A549 (cell line): ENCODE measurements around the gene FANCI. TPM values are rescaled to one million over a fixed set of nuclear protein-coding genes. Genes with fewer than 3 reads are reported as not detected.

Source experiments
- ATAC-seq, 2 experiments: fragments of 200-7000 bp in 1 of 2; fragments of >200 bp in 1 of 2; cut with Nextera tagmentation in 1 of 2; cut with Tn5 transposase in 1 of 2; 3 replicates each; pipeline versions ENCODE4 v1.8.0 to v1.9.1; 2018 to 2020; ENCODE audit warnings: mild to moderate bottlenecking in 1 of 2, moderate library complexity in 1 of 2
- CTCF ChIA-PET: fragments of 300-600 bp; sonication (Branson Sonifier 250); formaldehyde crosslinking; extraction: SDS; loops from one replicate; lab custom pipeline; 2021; ENCODE audit warnings: antibody characterized with exemption, inconsistent platforms; lab: Yijun Ruan, JAX
- POLR2A ChIA-PET: fragments of 350-600 bp; formaldehyde crosslinking; extraction: SDS; loops from one replicate; lab custom pipeline; 2021; ENCODE audit warnings: antibody characterized with exemption, inconsistent platforms; lab: Yijun Ruan, JAX
- DNase-seq, 2 experiments: peaks; one replicate each; pipeline versions ENCODE4 v3.0.0 to v3.0.0-alpha.2; 2011 to 2016; ENCODE audit warnings: low read depth in 1 of 2, low spot score in 1 of 2
- FAIRE-seq: peaks from 2 replicates; lab custom pipeline; 2011; peaks lifted over from hg19 to GRCh38; lab: Jason Lieb, UNC
- H3K27ac ChIP-seq, 2 experiments: fragments of >200 bp; sonication (Bioruptor Twin); formaldehyde crosslinking; 3 replicates each; pipeline ENCODE4 v1.5.1; 2016 to 2017
- H3K4me1 ChIP-seq: fragments of >200 bp; sonication (Bioruptor Twin); formaldehyde crosslinking; 3 replicates; pipeline ENCODE4 v1.6.1; 2016
- H3K4me2 ChIP-seq: fragments of >200 bp; sonication (Bioruptor Twin); formaldehyde crosslinking; 3 replicates; pipeline ENCODE4 v1.6.1; 2016
- H3K4me3 ChIP-seq: fragments of >200 bp; sonication (Bioruptor Twin); formaldehyde crosslinking; 3 replicates; pipeline ENCODE4 v1.5.1; 2016
- H3K9me3 ChIP-seq: fragments of >200 bp; sonication (Bioruptor Twin); formaldehyde crosslinking; 3 replicates; pipeline ENCODE4 v1.6.1; 2016
- BHLHE40 ChIP-seq: IDR thresholded peaks from 2 replicates; pipeline ENCODE4 v1.6.1; 2012; ENCODE audit warnings: low read depth, low read length, inconsistent platforms
- CEBPB ChIP-seq, 2 experiments: fragments of >200 bp in 1 of 2; sonication (Bioruptor Twin) in 1 of 2; formaldehyde crosslinking in 1 of 2; IDR thresholded peaks; 2 replicates each; pipeline ENCODE4 v1.6.1; 2012 to 2016
- CHD4 ChIP-seq: fragments of 200-600 bp; sonication (generic); IDR thresholded peaks from 2 replicates; pipeline ENCODE4 v1.6.1; 2016; ENCODE audit warnings: antibody characterized with exemption, mild to moderate bottlenecking, borderline replicate concordance
- EHF ChIP-seq: fragments of 250-450 bp; sonication (Bioruptor Pico); IDR thresholded peaks from 2 replicates; pipeline ENCODE4 v1.5.0; 2020; ENCODE audit warnings: mild to moderate bottlenecking
- ESRRA ChIP-seq: fragments of 150-350 bp; IDR thresholded peaks from 2 replicates; pipeline ENCODE4 v1.6.1; 2014; ENCODE audit warnings: mild to moderate bottlenecking, low read length, borderline replicate concordance
- FOSB ChIP-seq: fragments of 250-450 bp; sonication (Bioruptor Pico); IDR thresholded peaks from 2 replicates; pipeline ENCODE4 v1.5.0; 2020; ENCODE audit warnings: mild to moderate bottlenecking, moderate library complexity
- HDAC2 ChIP-seq: fragments of 200-600 bp; sonication (generic); IDR thresholded peaks from 2 replicates; pipeline ENCODE4 v1.6.1; 2016
- HEYL ChIP-seq: fragments of 250-450 bp; sonication (Bioruptor Pico); IDR thresholded peaks from 2 replicates; pipeline ENCODE4 v1.8.0; 2021; ENCODE audit warnings: mild to moderate bottlenecking, moderate library complexity
- HOXA7 ChIP-seq: fragments of 250-450 bp; sonication (Bioruptor Pico); IDR thresholded peaks from 2 replicates; pipeline ENCODE4 v1.5.0; 2020; ENCODE audit warnings: mild to moderate bottlenecking, moderate library complexity
- HOXB13 ChIP-seq: fragments of 250-450 bp; sonication (Bioruptor Pico); IDR thresholded peaks from 2 replicates; pipeline ENCODE4 v1.5.0; 2020; ENCODE audit warnings: low read depth, mild to moderate bottlenecking, moderate library complexity
- KDM5A ChIP-seq: fragments of 200-600 bp; sonication (generic); IDR thresholded peaks from 2 replicates; pipeline ENCODE4 v1.6.1; 2016; ENCODE audit warnings: antibody characterized with exemption, mild to moderate bottlenecking
- NFE2L2 ChIP-seq: fragments of 150-350 bp; conservative IDR thresholded peaks from 2 replicates; pipeline ENCODE4 v1.6.1; 2014; ENCODE audit warnings: low read length
- POLR2AphosphoS2 ChIP-seq: conservative IDR thresholded peaks from 2 replicates; pipeline ENCODE4 v1.6.1; 2012; ENCODE audit warnings: low read length, improper control_type of control experiment, inconsistent platforms
- RAD21 ChIP-seq, 2 experiments: fragments of >200 bp in 1 of 2; sonication (Bioruptor Twin) in 1 of 2; formaldehyde crosslinking in 1 of 2; IDR thresholded peaks in 1 of 2; conservative IDR thresholded peaks in 1 of 2; 2 replicates in 1 of 2; 3 replicates in 1 of 2; pipeline ENCODE4 v1.6.1; 2012 to 2018; ENCODE audit warnings: inconsistent platforms in 1 of 2
- RARB ChIP-seq: fragments of 250-450 bp; sonication (Bioruptor Pico); IDR thresholded peaks from 2 replicates; pipeline ENCODE4 v1.8.0; 2021; ENCODE audit warnings: mild to moderate bottlenecking, moderate library complexity
- SREBF2 ChIP-seq: fragments of 450-650 bp; IDR thresholded peaks from 2 replicates; pipeline ENCODE4 v1.6.1; 2014; ENCODE audit warnings: mild to moderate bottlenecking, moderate library complexity
- TP53 ChIP-seq: fragments of 250-450 bp; sonication (Bioruptor Pico); IDR thresholded peaks from 2 replicates; pipeline ENCODE4 v1.5.0; 2021; ENCODE audit warnings: mild to moderate bottlenecking, moderate library complexity
- ZC3H11A ChIP-seq: fragments of 450-650 bp; IDR thresholded peaks from 2 replicates; pipeline ENCODE4 v1.6.1; 2014; ENCODE audit warnings: antibody characterized with exemption, mild to moderate bottlenecking
- WGBS: methylation state at CpG from one replicate; pipeline ENCODE4 v1.1.6; 2017; ENCODE audit errors: missing lambda C conversion rate; 5-methylcytosine and 5-hydroxymethylcytosine counted together
- polyA plus RNA-seq, 4 experiments: library from polyadenylated mRNA; depleted of rRNA in 3 of 4; stranded (reverse); fragments of >200 nt; fragmentation: RNase III in 1 of 4; extraction: RNeasy Plus Mini Kit Qiagen cat#74134 plus additional on column Dnase treatment in 1 of 4; gene quantifications; 2 replicates in 3 of 4; 3 replicates in 1 of 4; pipeline ENCODE4 v1.2.3, GENCODE V29; 2011 to 2017
- TF ChIP-seq, protein P1 (sequence below): fragments of >200 bp; sonication (Bioruptor Twin); formaldehyde crosslinking; IDR thresholded peaks from 3 replicates; pipeline ENCODE4 v1.5.1; 2016
- TF ChIP-seq, protein P2 (sequence below): IDR thresholded peaks from 2 replicates; pipeline ENCODE4 v1.6.1; 2012
- TF ChIP-seq, protein P3 (sequence below): fragments of 250-450 bp; sonication (Bioruptor Pico); IDR thresholded peaks from 2 replicates; pipeline ENCODE4 v1.5.0; 2020; ENCODE audit warnings: low read depth, mild to moderate bottlenecking, moderate library complexity

The FANCI gene
- polyA plus RNA-seq, 2 of the 4 experiments (the other 2 are of a cell fraction): 101 to 123 TPM

DNA sequence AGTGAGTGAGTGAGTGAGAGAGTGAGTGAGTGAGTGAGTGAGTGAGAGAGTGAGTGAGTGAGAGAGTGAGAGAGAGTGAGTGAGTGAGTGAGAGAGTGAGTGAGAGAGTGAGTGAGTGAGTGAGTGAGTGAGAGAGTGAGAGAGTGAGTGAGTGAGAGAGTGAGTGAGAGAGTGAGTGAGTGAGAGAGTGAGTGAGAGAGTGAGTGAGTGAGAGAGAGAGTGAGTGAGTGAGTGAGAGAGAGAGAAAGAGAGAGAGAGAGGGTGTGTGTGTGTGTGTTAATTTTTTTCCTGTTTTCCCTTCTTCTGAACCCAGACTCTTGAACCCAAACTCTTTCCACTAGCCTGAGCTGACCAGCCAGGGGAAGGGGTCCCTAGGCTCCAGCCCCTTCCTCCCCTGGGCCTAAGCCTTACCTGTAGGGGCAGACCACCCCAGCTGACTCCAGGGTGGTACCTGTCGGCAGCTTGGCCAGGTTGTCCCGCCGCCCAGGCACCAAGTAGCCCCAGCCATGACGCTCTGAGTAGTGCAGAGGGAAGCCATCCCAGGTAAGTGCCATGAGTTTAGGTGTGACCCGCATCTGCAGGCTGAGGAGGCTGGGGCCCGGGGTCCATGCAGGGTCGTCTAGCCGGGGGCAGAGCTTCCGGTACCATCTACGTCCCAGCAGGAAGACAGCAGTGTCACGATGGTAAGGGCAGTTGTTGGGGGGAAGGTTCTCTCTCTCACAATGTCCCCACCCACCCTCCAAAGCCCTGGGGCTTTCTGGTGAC, 81.4 kb downstream of the FANCI start:
- Histone ChIP-seq H3K9me3 (no peaks in the 10 kb centered on the region), H3K4me2 (no peak overlapping the region), H3K4me1 (no peaks in the 10 kb centered on the region), H3K4me3 (no peak overlapping the region), H3K27ac (no peak overlapping the region)
- POLR2A ChIA-PET: interaction anchor here (0.8 to 2.0 kb wide), 2 partner anchors 9 to 12 kb away, joined by 3 to 6 read pairs; partner anchors contain the start of gene POLG
- ATAC-seq (no peak), DNase-seq (no peak), FAIRE-seq (no peak)
- CTCF ChIA-PET: interaction anchor here (0.7 to 34.7 kb wide), 7 partner anchors 8 to 171 kb away, joined by 3 to 593 read pairs (median 3); partner anchors contain the start of genes POLG and RHCG
- 92% methylated on average over 10 of the region's 11 CpGs for WGBS
- TF ChIP-seq HDAC2: no peak
- no peak for TF ChIP-seq RARB (CRISPR knock-in tag)
- TF ChIP-seq NFE2L2: no peak
- no peak for TF ChIP-seq HOXB13 (CRISPR knock-in tag)
- TF ChIP-seq, protein P1, sequence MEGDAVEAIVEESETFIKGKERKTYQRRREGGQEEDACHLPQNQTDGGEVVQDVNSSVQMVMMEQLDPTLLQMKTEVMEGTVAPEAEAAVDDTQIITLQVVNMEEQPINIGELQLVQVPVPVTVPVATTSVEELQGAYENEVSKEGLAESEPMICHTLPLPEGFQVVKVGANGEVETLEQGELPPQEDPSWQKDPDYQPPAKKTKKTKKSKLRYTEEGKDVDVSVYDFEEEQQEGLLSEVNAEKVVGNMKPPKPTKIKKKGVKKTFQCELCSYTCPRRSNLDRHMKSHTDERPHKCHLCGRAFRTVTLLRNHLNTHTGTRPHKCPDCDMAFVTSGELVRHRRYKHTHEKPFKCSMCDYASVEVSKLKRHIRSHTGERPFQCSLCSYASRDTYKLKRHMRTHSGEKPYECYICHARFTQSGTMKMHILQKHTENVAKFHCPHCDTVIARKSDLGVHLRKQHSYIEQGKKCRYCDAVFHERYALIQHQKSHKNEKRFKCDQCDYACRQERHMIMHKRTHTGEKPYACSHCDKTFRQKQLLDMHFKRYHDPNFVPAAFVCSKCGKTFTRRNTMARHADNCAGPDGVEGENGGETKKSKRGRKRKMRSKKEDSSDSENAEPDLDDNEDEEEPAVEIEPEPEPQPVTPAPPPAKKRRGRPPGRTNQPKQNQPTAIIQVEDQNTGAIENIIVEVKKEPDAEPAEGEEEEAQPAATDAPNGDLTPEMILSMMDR: no peak

DNA sequence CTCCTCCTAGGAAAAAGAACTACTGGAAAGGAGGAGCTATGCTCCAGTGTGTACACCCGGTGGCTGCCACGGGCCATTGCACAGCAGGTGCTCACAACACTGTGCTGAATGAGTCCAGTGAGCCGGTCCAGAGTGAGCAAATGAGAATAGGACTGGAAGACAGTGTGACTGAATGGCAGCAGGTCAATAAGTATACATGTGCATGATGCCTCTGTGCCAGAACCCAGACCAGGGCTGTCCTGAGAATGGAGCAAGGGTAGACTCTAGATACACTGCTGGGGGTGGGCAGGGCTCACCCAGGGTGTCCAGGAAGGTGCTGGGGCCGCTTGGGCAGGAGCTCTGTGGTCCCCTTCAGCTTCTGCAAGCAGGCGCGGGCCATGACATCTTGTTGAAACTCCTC, 82.5 kb downstream of the FANCI start:
- TF ChIP-seq FOSB (CRISPR knock-in tag) (no peak), CHD4 (no peak)
- TF ChIP-seq, protein P2, sequence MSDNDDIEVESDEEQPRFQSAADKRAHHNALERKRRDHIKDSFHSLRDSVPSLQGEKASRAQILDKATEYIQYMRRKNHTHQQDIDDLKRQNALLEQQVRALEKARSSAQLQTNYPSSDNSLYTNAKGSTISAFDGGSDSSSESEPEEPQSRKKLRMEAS: no peak
- DNase-seq: no peak
- CTCF ChIA-PET: interaction anchor here (0.8 to 34.7 kb wide), 5 partner anchors 8 to 31 kb away, joined by 3 to 593 read pairs (median 5); no protein-coding TSS in a partner anchor
- POLR2A ChIA-PET: no interaction called here
- Histone ChIP-seq H3K4me1 (peaks cover 8% of the 10 kb centered on the region; the same call in 1 of the 3 replicates), H3K4me2 (no peak overlapping the region), H3K4me3 (no peak overlapping the region), H3K27ac (no peak overlapping the region), H3K9me3 (no peaks in the 10 kb centered on the region)
- peak; percentile 49 to 57; a peak in 5 of 6 replicates for ATAC-seq
- 80% methylated on average over 6 of the region's 6 CpGs for WGBS
- no peak for FAIRE-seq

DNA sequence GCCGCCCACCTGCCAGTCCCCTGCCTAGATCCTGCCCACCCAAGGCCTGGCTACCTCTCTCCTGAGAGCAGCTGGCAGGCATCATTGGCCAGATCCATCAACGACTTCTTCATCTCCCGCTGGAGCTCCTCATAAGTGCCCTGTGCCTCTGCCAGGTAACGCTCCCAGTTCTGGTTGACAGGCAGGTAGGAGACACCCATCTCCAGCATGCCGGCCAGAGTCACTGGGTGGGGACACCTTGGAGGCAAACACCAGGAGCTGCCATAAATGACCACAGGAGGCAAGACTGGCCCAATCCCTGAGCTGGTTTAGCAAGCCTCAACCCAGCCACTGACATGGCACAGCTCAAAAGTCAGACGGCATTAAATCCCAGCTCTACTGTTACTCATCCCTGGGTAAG, 83.3 kb downstream of the FANCI start:
- ChIA-PET CTCF (interaction anchor here (1.2 to 34.7 kb wide), 6 partner anchors 9 to 117 kb away, joined by 4 to 593 read pairs (median 6); no protein-coding TSS in a partner anchor), POLR2A (interaction anchor here (0.8 kb wide), 1 partner anchor 8 kb away, joined by 3 read pairs; no protein-coding TSS in a partner anchor)
- H3K9me3 ChIP-seq: no peaks in the 10 kb centered on the region
- FAIRE-seq (no peak), DNase-seq (no peak), ATAC-seq (no peak)
- peaks cover 16% of the 10 kb centered on the region for H3K4me1 ChIP-seq
- TF ChIP-seq, protein P2: no peak
- TF ChIP-seq SREBF2: no peak
- H3K27ac ChIP-seq: no peak overlapping the region
- 93% methylated on average over 6 of the region's 6 CpGs for WGBS
- H3K4me2 ChIP-seq: no peak overlapping the region
- H3K4me3 ChIP-seq: no peak overlapping the region

DNA sequence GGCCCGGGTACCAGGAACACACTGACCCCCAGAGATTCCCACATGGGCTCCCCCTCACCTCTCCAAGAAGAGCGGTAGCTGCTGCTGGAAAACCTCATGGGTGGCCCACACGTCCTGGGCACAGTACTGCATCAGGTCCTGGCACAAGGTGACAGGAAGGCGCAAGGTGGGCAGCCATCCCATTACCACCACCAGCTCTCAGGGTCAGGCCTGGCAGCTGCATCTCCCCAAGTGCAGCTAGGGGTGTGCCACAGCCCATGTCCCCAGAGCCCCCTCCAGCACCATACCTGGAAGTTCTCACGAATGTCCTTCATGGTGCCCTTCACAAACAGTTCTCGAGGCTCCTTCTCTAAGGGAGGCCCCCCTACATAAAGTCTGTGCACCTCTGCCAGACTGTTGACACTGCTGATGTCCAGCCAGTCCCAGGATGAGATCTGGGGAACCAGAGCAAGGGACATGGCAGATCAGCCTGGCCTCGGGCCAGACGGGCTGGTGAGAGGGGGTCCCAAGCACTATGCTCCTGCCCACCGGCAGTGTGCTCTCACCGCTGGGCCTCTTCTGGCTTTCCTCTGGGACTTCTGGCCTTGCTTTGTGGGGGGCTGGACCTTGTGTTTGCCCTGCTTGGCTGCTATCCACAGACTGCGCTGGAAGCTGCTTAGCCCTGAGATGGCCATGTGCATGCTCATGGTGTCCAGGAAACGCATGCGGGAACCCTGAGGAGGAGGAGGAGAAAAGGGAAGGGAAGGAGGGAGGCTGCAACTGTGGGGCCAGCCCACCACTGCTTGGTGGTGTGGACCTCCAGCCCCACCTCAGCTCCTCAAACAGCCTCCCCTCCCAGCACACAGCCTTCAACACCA, 84.8 kb downstream of the FANCI start:
- no peak overlapping the region for H3K4me2 ChIP-seq
- FAIRE-seq (no peak), ATAC-seq (no peak)
- WGBS: 97% methylated on average over 13 of the region's 13 CpGs
- ChIA-PET POLR2A (no interaction called here), CTCF (interaction anchor here (0.6 to 34.7 kb wide), 8 partner anchors 10 to 122 kb away, joined by 3 to 593 read pairs (median 8); no protein-coding TSS in a partner anchor)
- H3K4me1 ChIP-seq: peaks cover 31% of the 10 kb centered on the region
- no peak for TF ChIP-seq EHF (CRISPR knock-in tag)
- TF ChIP-seq RARB (CRISPR knock-in tag): no peak
- TF ChIP-seq HDAC2: no peak
- no peak for TF ChIP-seq HEYL (CRISPR knock-in tag)
- no peak for TF ChIP-seq CHD4
- no peak for TF ChIP-seq TP53
- no peak for TF ChIP-seq CEBPB (IDR thresholded peaks at IDR 0.05)
- TF ChIP-seq, protein P3, sequence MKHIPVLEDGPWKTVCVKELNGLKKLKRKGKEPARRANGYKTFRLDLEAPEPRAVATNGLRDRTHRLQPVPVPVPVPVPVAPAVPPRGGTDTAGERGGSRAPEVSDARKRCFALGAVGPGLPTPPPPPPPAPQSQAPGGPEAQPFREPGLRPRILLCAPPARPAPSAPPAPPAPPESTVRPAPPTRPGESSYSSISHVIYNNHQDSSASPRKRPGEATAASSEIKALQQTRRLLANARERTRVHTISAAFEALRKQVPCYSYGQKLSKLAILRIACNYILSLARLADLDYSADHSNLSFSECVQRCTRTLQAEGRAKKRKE (CRISPR knock-in tag): no peak
- no peak for TF ChIP-seq HOXA7 (CRISPR knock-in tag)
- no peak for TF ChIP-seq KDM5A
- no peak for TF ChIP-seq POLR2AphosphoS2
- TF ChIP-seq ZC3H11A: no peak
- no peak for TF ChIP-seq RAD21 (conservative IDR thresholded peaks at IDR 0.05 in 1 of 2, IDR thresholded peaks at IDR 0.05 in 1 of 2)
- no peak for TF ChIP-seq BHLHE40
- no peak for TF ChIP-seq SREBF2
- no peak for TF ChIP-seq ESRRA
- TF ChIP-seq, all 56 proteins: peak for 0
- no peak overlapping the region for H3K27ac ChIP-seq
- DNase-seq: no peak
- no peaks in the 10 kb centered on the region for H3K9me3 ChIP-seq
- H3K4me3 ChIP-seq: no peak overlapping the region
